IMR-90 (cell line): ENCODE results near the gene PDZD2. TPM values are rescaled to one million over a fixed set of nuclear protein-coding genes. Genes with fewer than 3 reads are reported as not detected.

ENCODE experiments used
- ATAC-seq: fragments of 200-7000 bp; cut with Tn5 transposase; 2 replicates; pipeline ENCODE4 v1.9.1; 2020; ENCODE audit warnings: low read depth, mild to moderate bottlenecking, moderate library complexity
- BruUV-seq: library from RNA; stranded (reverse); fragments of 400-500 nt; replicated peaks from 2 replicates; lab custom pipeline; 2021; lab: Mats Ljungman, UMichigan
- CTCF ChIA-PET: fragments of 300-600 bp; formaldehyde crosslinking; extraction: SDS; loops from one replicate; lab custom pipeline; 2021; ENCODE audit warnings: antibody characterized with exemption; lab: Yijun Ruan, JAX
- POLR2A ChIA-PET: fragments of 300-600 bp; sonication (Branson Sonifier 250); formaldehyde crosslinking; loops from one replicate; lab custom pipeline; 2022; ENCODE audit warnings: antibody characterized with exemption; ENCODE audit not compliant: unreplicated experiment; lab: Charles Lee
- DNase-seq: peaks from one replicate; pipeline ENCODE4 v3.0.0; 2013
- H2AFZ ChIP-seq: replicated peaks from 2 replicates; pipeline ENCODE3; 2013; ENCODE audit warnings: low read length, mild to moderate bottlenecking; ENCODE audit not compliant: poor library complexity
- H2AK5ac ChIP-seq: 2 replicates; pipeline ENCODE4 v1.6.1; 2013; ENCODE audit warnings: low read depth, low read length, inconsistent platforms
- H2AK9ac ChIP-seq: replicated peaks from 2 replicates; pipeline ENCODE3; 2013; ENCODE audit warnings: mild to moderate bottlenecking, low read depth, low read length, moderate library complexity; ENCODE audit not compliant: poor library complexity
- H2BK120ac ChIP-seq: 2 replicates; pipeline ENCODE4 v1.6.1; 2013; ENCODE audit warnings: low read depth, low read length, inconsistent platforms
- H2BK15ac ChIP-seq: 3 replicates; pipeline ENCODE4 v1.6.1; 2013; ENCODE audit warnings: low read depth, low read length, inconsistent platforms
- H2BK20ac ChIP-seq: 2 replicates; pipeline ENCODE4 v1.6.1; 2013; ENCODE audit warnings: low read depth, mild to moderate bottlenecking, inconsistent platforms, low read length, moderate library complexity
- H2BK5ac ChIP-seq: 2 replicates; pipeline ENCODE4 v1.6.1; 2013; ENCODE audit warnings: mild to moderate bottlenecking, low read depth, low read length, inconsistent platforms; ENCODE audit not compliant: poor library complexity, severe bottlenecking
- H3K14ac ChIP-seq: replicated peaks from 2 replicates; pipeline ENCODE4 v1.6.1; 2013; ENCODE audit warnings: low read depth, low read length, inconsistent platforms
- H3K18ac ChIP-seq: 2 replicates; pipeline ENCODE4 v1.6.1; 2013; ENCODE audit warnings: low read depth, low read length, control low read depth
- H3K23ac ChIP-seq: 2 replicates; pipeline ENCODE4 v1.6.1; 2013; ENCODE audit warnings: low read depth, low read length, inconsistent platforms
- H3K27ac ChIP-seq: 2 replicates; pipeline ENCODE4 v1.5.1; 2013; ENCODE audit warnings: mild to moderate bottlenecking, control low read depth, low read length; ENCODE audit not compliant: insufficient read depth
- H3K27me3 ChIP-seq: 2 replicates; pipeline ENCODE4 v1.6.1; 2013; ENCODE audit warnings: low read length; ENCODE audit not compliant: control insufficient read depth, insufficient read depth
- H3K36me3 ChIP-seq: 2 replicates; pipeline ENCODE4 v1.6.1; 2013; ENCODE audit warnings: low read length, mixed read lengths; ENCODE audit not compliant: control insufficient read depth, insufficient read depth
- H3K4ac ChIP-seq: 2 replicates; pipeline ENCODE4 v1.6.1; 2013; ENCODE audit warnings: low read depth, low read length, inconsistent platforms
- H3K4me1 ChIP-seq: 2 replicates; pipeline ENCODE4 v1.6.1; 2013; ENCODE audit warnings: low read length, mixed read lengths; ENCODE audit not compliant: control insufficient read depth, insufficient read depth
- H3K4me2 ChIP-seq: 2 replicates; pipeline ENCODE4 v1.6.1; 2013; ENCODE audit warnings: low read depth, mild to moderate bottlenecking, control low read depth, low read length, moderate library complexity
- H3K4me3 ChIP-seq: 2 replicates; pipeline ENCODE4 v1.5.1; 2013; ENCODE audit warnings: low read depth, mild to moderate bottlenecking, control low read depth, low read length, moderate library complexity; ENCODE audit not compliant: insufficient read depth
- H3K56ac ChIP-seq: 2 replicates; pipeline ENCODE4 v1.6.1; 2013; ENCODE audit warnings: low read length, inconsistent platforms; ENCODE audit not compliant: insufficient read depth; ENCODE audit errors: extremely low read depth
- H3K79me1 ChIP-seq, 2 experiments: 2 replicates each; pipeline ENCODE4 v1.6.1; 2013; ENCODE audit warnings: low read length in 2 of 2, inconsistent platforms in 1 of 2, low read depth in 1 of 2
- H3K9ac ChIP-seq: 2 replicates; pipeline ENCODE4 v1.6.1; 2013; ENCODE audit warnings: low read depth, low read length, control low read depth
- H3K9me1 ChIP-seq: 2 replicates; pipeline ENCODE4 v1.6.1; 2013; ENCODE audit warnings: low read length, inconsistent platforms; ENCODE audit not compliant: insufficient read depth
- H3K9me3 ChIP-seq: 2 replicates; pipeline ENCODE4 v1.6.1; 2013; ENCODE audit warnings: low read length; ENCODE audit not compliant: control insufficient read depth, insufficient read depth
- H4K20me1 ChIP-seq: 2 replicates; pipeline ENCODE4 v1.6.1; 2013; ENCODE audit warnings: low read length, inconsistent platforms; ENCODE audit not compliant: insufficient read depth
- H4K5ac ChIP-seq: 2 replicates; pipeline ENCODE4 v1.6.1; 2013; ENCODE audit warnings: mild to moderate bottlenecking, low read depth, low read length, control low read depth
- H4K8ac ChIP-seq, 2 experiments: 2 replicates each; pipeline ENCODE4 v1.6.1; 2013; ENCODE audit warnings: low read depth in 2 of 2, low read length in 2 of 2, control low read depth in 1 of 2, inconsistent platforms in 1 of 2
- H4K91ac ChIP-seq: 2 replicates; pipeline ENCODE4 v1.6.1; 2013; ENCODE audit warnings: low read depth, low read length, inconsistent platforms; ENCODE audit not compliant: insufficient read depth
- CEBPB ChIP-seq: IDR thresholded peaks from 2 replicates; pipeline ENCODE4 v1.6.1; 2012; ENCODE audit warnings: low read depth, low read length, improper control_type of control experiment
- CHD1 ChIP-seq: IDR thresholded peaks from 2 replicates; pipeline ENCODE4 v1.6.1; 2012; ENCODE audit warnings: low read depth, low read length, improper control_type of control experiment
- CTCF ChIP-seq: conservative IDR thresholded peaks from 2 replicates; pipeline ENCODE4 v1.5.1; 2012; ENCODE audit warnings: mild to moderate bottlenecking, low read depth, low read length, improper control_type of control experiment
- FOS ChIP-seq: fragments of 150-350 bp; IDR thresholded peaks from 2 replicates; pipeline ENCODE4 v1.6.1; 2016; ENCODE audit warnings: low read depth, low read length
- MXI1 ChIP-seq: IDR thresholded peaks from 2 replicates; pipeline ENCODE4 v1.6.1; 2012; ENCODE audit warnings: low read depth, mild to moderate bottlenecking, low read length, moderate library complexity, borderline replicate concordance
- NFE2L2 ChIP-seq: fragments of 150-350 bp; IDR thresholded peaks from 2 replicates; pipeline ENCODE4 v1.6.1; 2016; ENCODE audit warnings: low read depth, mild to moderate bottlenecking, low read length
- RAD21 ChIP-seq: IDR thresholded peaks from 2 replicates; pipeline ENCODE4 v1.6.1; 2012; ENCODE audit warnings: low read length, improper control_type of control experiment
- SMC3 ChIP-seq: fragments of 150-350 bp; IDR thresholded peaks from 2 replicates; pipeline ENCODE4 v1.6.1; 2016; ENCODE audit warnings: low read depth, mild to moderate bottlenecking, antibody characterized with exemption, low read length, moderate library complexity
- USF2 ChIP-seq: fragments of 150-350 bp; IDR thresholded peaks from 2 replicates; pipeline ENCODE4 v1.6.1; 2017; ENCODE audit warnings: mild to moderate bottlenecking, antibody characterized with exemption, low read length, low read depth
- WGBS, 2 experiments: methylation state at CpG; one replicate each; pipeline versions ENCODE4 v1.1.5 to v1.1.7; 2013; ENCODE audit warnings: missing lambda C conversion rate in 2 of 2; ENCODE audit not compliant: insufficient read length in 1 of 2; ENCODE audit errors: extremely low coverage in 2 of 2; 5-methylcytosine and 5-hydroxymethylcytosine counted together
- dilution Hi-C: fragments of 300-500 bp; cut with HindIII; formaldehyde crosslinking; loops from one replicate; pipeline ENCODE4 v1.14.3; 2018; ENCODE audit warnings: low sequenced_read_pairs; ENCODE audit not compliant: unreplicated experiment
- in situ Hi-C: fragments of 300-500 bp; cut with MboI; formaldehyde crosslinking; loops from 3 replicates; pipeline ENCODE4 v1.14.3; 2019; ENCODE audit warnings: low sequenced_read_pairs, inconsistent platforms, mixed read lengths
- intact Hi-C: fragments of 100-400 bp; cut with micrococcal nuclease; formaldehyde crosslinking; loops from 2 replicates; pipeline ENCODE4 v1.10.0; 2022
- polyA plus RNA-seq, 3 experiments: library from polyadenylated mRNA; depleted of rRNA; stranded (reverse); fragments of >200 nt; gene quantifications; 2 replicates each; pipeline ENCODE4 v1.2.3, GENCODE V29; 2012; ENCODE audit warnings: low replicate concordance in 1 of 3
- total RNA-seq: library from RNA; depleted of rRNA; stranded (reverse); fragments of >200 nt; gene quantifications from 2 replicates; pipeline ENCODE4 v1.2.3, GENCODE V29; 2012

The PDZD2 gene
- total and polyA plus RNA-seq, 2 of the 4 experiments (the other 2 are of a cell fraction) = under 0.01 to 0.02 TPM

DNA sequence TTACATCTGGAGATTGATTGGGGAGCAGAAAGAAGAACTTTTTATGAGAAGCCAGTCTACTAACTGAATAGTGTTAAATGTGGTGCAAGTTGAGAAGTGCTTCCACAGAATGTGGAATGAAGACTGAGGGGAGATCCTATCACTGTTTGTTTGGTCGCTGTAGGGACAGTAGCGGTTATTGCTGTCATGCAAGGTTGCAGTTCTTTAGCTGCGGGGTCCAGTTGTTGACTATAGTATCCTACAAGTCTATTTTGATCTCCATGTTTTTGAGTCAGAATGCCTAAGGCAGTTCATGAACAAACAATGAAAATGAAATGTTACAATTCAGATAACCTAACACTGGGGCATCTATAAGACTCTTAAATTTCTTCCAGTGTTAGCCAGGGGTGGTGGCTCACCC is 45.3 kb upstream of the PDZD2 start:
- no peak overlapping the region for H3K9ac ChIP-seq
- no peak overlapping the region for H2AK9ac ChIP-seq
- CTCF ChIA-PET = interaction anchor here (0.7 kb wide), 1 partner anchor 483 kb away, joined by 4 read pairs; no protein-coding TSS in a partner anchor
- dilution Hi-C loops = no loop called here
- no peak overlapping the region for H2BK120ac ChIP-seq
- H2AK5ac ChIP-seq = no peak overlapping the region
- no peaks in the 10 kb centered on the region for H3K9me1 ChIP-seq
- no CpG with 5 or more reads among the region's 3 CpGs for WGBS, 2 experiments
- H3K79me1 ChIP-seq = no peaks in the 10 kb centered on the region
- no peaks in the 10 kb centered on the region for H3K4me1 ChIP-seq
- H3K27ac ChIP-seq = no peak overlapping the region
- H4K5ac ChIP-seq = no peak overlapping the region
- H3K9me3 ChIP-seq = no peaks in the 10 kb centered on the region
- no peak overlapping the region for H3K4me3 ChIP-seq
- H2BK20ac ChIP-seq = no peak overlapping the region
- H4K91ac ChIP-seq = no peak overlapping the region
- no peaks in the 10 kb centered on the region for H4K20me1 ChIP-seq
- POLR2A ChIA-PET = no interaction called here
- H3K27me3 ChIP-seq = peaks cover 16% of the 10 kb centered on the region
- H3K36me3 ChIP-seq = no peaks in the 10 kb centered on the region
- ATAC-seq (no peak), DNase-seq (no peak)
- BruUV-seq = no TSS peak
- in situ Hi-C loops = no loop called here
- no peak overlapping the region for H2BK5ac ChIP-seq
- H2AFZ ChIP-seq = no peak overlapping the region
- H3K18ac ChIP-seq = no peak overlapping the region
- no peak overlapping the region for H3K4ac ChIP-seq
- H2BK15ac ChIP-seq = no peak overlapping the region
- no peak overlapping the region for H3K14ac ChIP-seq
- no peak overlapping the region for H3K4me2 ChIP-seq
- no peak overlapping the region for H3K23ac ChIP-seq
- no peak overlapping the region for H3K56ac ChIP-seq
- intact Hi-C loops = no loop called here
- TF ChIP-seq RAD21 (no peak), NFE2L2 (no peak), CEBPB (no peak), CHD1 (no peak), SMC3 (no peak), CTCF (no peak), USF2 (no peak), MXI1 (no peak), FOS (no peak)
- no peak overlapping the region for H4K8ac ChIP-seq
